Ectodermal cell (in vitro differentiated cells): ENCODE results near the gene KCNJ16.
"Not testable (repeated sequence)": the region's sequence is repeated elsewhere in the genome, so short reads cannot be mapped to it uniquely, and the experiment has no call there.

Experiments used
- H3K27ac ChIP-seq: 2 replicates; pipeline ENCODE4 v1.7.0; 2013; ENCODE audit warnings: mild to moderate bottlenecking, low read depth, low read length; ENCODE audit not compliant: insufficient read depth, poor library complexity, severe bottlenecking
- H3K27me3 ChIP-seq: 2 replicates; pipeline ENCODE4 v1.7.0; 2013; ENCODE audit warnings: mild to moderate bottlenecking, low read length; ENCODE audit not compliant: insufficient read depth, control insufficient read depth, poor library complexity, severe bottlenecking
- H3K36me3 ChIP-seq: one replicate; pipeline ENCODE4 v1.7.0; 2013; ENCODE audit warnings: low read length; ENCODE audit not compliant: control insufficient read depth, insufficient read depth
- H3K4me1 ChIP-seq: one replicate; pipeline ENCODE4 v1.7.0; 2013; ENCODE audit warnings: low read length; ENCODE audit not compliant: control insufficient read depth, insufficient read depth
- H3K4me3 ChIP-seq: 2 replicates; pipeline ENCODE4 v1.7.0; 2013; ENCODE audit warnings: low read depth, low read length, control low read depth; ENCODE audit not compliant: insufficient read depth
- H3K9me3 ChIP-seq: 2 replicates; pipeline ENCODE4 v1.7.0; 2013; ENCODE audit warnings: mild to moderate bottlenecking, low read length, moderate library complexity; ENCODE audit not compliant: control insufficient read depth
- WGBS, 2 experiments: methylation state at CpG; one replicate each; pipeline ENCODE4 v1.1.7; 2013; ENCODE audit warnings: missing lambda C conversion rate in 2 of 2; 5-methylcytosine and 5-hydroxymethylcytosine counted together

Gene KCNJ16

DNA sequence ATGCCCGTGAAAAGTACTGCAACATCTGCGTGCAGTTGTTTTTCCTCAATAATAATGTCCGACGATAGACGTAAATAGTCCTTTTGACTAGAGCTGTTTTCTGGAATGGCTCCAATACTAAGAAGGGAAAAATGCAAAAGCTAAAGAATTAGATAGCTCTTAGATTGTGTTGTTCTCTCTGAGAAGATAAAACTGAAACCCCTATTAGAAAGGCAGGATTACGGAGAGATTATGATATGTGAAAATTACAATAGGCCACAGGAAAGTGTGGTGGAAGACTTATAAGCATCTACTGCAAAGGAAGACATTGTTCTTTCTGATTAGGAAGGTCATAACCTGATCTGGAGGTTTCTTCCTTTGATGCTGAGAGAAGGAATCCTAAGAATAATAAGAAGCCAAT, 33.5 kb upstream of the KCNJ16 start:
- Histone ChIP-seq H3K36me3 (no peaks in the 10 kb centered on the region), H3K4me3 (no peak overlapping the region), H3K9me3 (no peaks in the 10 kb centered on the region), H3K27me3 (no peaks in the 10 kb centered on the region), H3K27ac (no peak overlapping the region), H3K4me1 (no peaks in the 10 kb centered on the region)
- WGBS, 2 experiments = 95 to 97% methylated on average over 6 of the region's 6 CpGs

GRCh38 chr17:70045780-70046179, 29.2 kb upstream of the KCNJ16 start:
- not testable (repeated sequence) for H3K4me3 ChIP-seq, H3K27ac ChIP-seq, H3K9me3 ChIP-seq, H3K4me1 ChIP-seq, H3K36me3 ChIP-seq, H3K27me3 ChIP-seq
- 96 to 100% methylated on average over 2 to 4 of the region's 5 CpGs for WGBS, 2 experiments

DNA sequence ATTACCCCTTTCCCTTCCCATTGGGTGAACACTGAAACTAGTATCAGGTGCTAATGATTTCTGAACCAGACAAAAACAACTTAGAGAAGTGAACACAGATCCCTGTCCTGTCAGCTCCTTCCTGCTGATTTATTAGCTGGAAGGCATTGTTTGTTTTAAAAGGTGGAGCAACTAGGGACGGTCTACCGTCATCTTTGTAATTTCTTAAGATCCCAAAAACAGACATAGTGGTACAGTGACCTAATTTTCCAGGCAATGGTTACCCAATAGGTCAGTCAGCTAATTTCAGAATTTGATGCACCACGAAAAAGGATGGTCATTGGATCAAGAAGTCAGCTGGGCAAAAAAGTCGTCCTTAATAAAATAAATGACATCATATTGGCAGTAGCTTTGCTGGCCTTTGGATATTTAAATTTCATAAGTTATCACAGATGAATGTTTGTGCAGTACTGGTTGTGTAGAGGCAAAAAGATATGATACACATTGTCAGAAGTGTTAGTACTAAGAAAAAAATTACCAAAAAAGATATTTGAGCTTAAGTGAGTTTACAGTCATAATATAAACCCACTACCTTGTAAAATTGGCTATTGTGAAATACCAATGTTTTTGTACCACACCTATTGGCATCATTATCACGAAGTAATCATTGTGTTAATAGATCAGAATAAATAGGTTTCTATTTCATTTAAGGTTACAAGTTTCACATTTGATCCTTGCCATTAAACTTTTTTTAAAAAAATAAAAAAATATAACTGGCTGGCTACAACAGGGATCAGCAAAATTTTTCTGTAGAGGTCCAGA, 27.2 kb upstream of the KCNJ16 start:
- Histone ChIP-seq H3K4me3 (no peak overlapping the region), H3K9me3 (no peaks in the 10 kb centered on the region), H3K4me1 (no peaks in the 10 kb centered on the region), H3K27ac (no peak overlapping the region), H3K36me3 (no peaks in the 10 kb centered on the region), H3K27me3 (no peaks in the 10 kb centered on the region)
- 91 to 94% methylated on average over 4 to 5 of the region's 5 CpGs for WGBS, 2 experiments

- Histone ChIP-seq H3K9me3 (no peaks in the 10 kb centered on the region), H3K4me3 (no peak overlapping the region), H3K36me3 (no peaks in the 10 kb centered on the region), H3K27ac (no peak overlapping the region), H3K27me3 (no peaks in the 10 kb centered on the region), H3K4me1 (no peaks in the 10 kb centered on the region)
- 94 to 95% methylated on average over 2 to 3 of the region's 3 CpGs for WGBS, 2 experiments
Observed at GRCh38 chr17:70049801-70050591, 25.0 kb upstream of the KCNJ16 start.

DNA sequence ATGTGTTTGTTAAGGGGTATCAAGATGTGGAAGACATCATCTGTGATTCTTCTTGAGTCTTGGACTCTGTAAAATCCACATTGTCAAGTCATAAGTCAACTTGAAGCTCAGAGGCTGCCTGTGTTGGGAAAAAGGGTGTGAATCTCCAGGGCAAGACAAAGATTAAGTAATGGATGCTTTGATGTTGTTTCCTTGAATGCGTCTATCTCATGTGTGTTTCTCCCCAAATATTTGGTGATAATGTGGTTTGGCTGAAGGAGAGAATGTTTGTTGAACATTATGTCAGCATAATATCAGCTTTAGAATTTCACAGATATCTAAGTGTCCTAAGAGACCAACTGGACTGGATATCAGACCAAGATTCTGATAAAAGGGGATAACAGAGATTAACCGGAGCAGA, 24.1 kb upstream of the KCNJ16 start:
- Histone ChIP-seq H3K4me3 (no peak overlapping the region), H3K4me1 (no peaks in the 10 kb centered on the region)
- WGBS, 2 experiments = 89 to 100% methylated on average over 2 of the region's 2 CpGs

GRCh38 chr17:70053241-70054234, 21.5 kb upstream of the KCNJ16 start:
- H3K27me3 ChIP-seq = no peaks in the 10 kb centered on the region
- H3K36me3 ChIP-seq = no peaks in the 10 kb centered on the region
- no peak overlapping the region for H3K27ac ChIP-seq
- H3K4me3 ChIP-seq = no peak overlapping the region
- 88 to 93% methylated on average over 12 to 13 of the region's 13 CpGs for WGBS, 2 experiments
- H3K9me3 ChIP-seq = no peaks in the 10 kb centered on the region
- H3K4me1 ChIP-seq = no peaks in the 10 kb centered on the region

More for the DNA sequence above, 24.1 kb upstream of the KCNJ16 start:
- Histone ChIP-seq H3K27ac (no peak overlapping the region), H3K27me3 (no peaks in the 10 kb centered on the region), H3K36me3 (no peaks in the 10 kb centered on the region), H3K9me3 (no peaks in the 10 kb centered on the region)

GRCh38 chr17:70055000-70055399, 20.0 kb upstream of the KCNJ16 start:
- Histone ChIP-seq H3K9me3 (no peaks in the 10 kb centered on the region), H3K4me3 (no peak overlapping the region), H3K4me1 (no peaks in the 10 kb centered on the region), H3K36me3 (no peaks in the 10 kb centered on the region), H3K27ac (no peak overlapping the region), H3K27me3 (no peaks in the 10 kb centered on the region)
- 76 to 80% methylated on average over 4 of the region's 4 CpGs for WGBS, 2 experiments

GRCh38 chr17:70059071-70059470, 16.0 kb upstream of the KCNJ16 start:
- no peaks in the 10 kb centered on the region for H3K36me3 ChIP-seq
- WGBS, 2 experiments = 94 to 97% methylated on average over 4 of the region's 4 CpGs
- H3K9me3 ChIP-seq = no peaks in the 10 kb centered on the region
- no peaks in the 10 kb centered on the region for H3K4me1 ChIP-seq
- no peaks in the 10 kb centered on the region for H3K27me3 ChIP-seq
- no peak overlapping the region for H3K4me3 ChIP-seq
- H3K27ac ChIP-seq = no peak overlapping the region

DNA sequence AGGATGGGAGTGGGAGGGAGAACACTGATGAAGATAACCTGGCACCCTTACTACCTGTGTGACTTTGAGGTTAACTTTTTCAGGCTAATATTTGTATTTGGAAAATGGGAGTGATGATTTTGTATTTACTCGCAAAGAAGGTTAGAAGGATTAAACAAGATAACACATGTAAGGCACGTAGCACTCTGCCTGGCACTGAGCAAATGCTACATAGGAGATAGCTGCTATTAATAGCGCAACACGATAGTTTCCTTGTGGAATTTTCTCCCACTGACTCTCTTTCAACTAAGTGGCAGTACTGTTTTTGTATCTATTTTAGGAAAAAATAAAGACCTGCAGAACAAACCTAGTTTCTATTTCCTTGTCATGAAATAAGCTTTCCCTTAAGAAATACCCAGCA, 15.4 kb upstream of the KCNJ16 start:
- no peaks in the 10 kb centered on the region for H3K9me3 ChIP-seq
- H3K4me3 ChIP-seq = no peak overlapping the region
- H3K4me1 ChIP-seq = no peaks in the 10 kb centered on the region
- WGBS, 2 experiments = 95% methylated on average over 4 of the region's 4 CpGs
- H3K27me3 ChIP-seq = no peaks in the 10 kb centered on the region
- H3K36me3 ChIP-seq = no peaks in the 10 kb centered on the region
- H3K27ac ChIP-seq = no peak overlapping the region
